Vagina (tissue), 2 donors: ENCODE measurements around the gene MSL2. TPM values are rescaled to one million over a fixed set of nuclear protein-coding genes. Genes with fewer than 3 reads are reported as not detected.
"Not testable (repeated sequence)": the region's sequence is repeated elsewhere in the genome, so short reads cannot be mapped to it uniquely, and the experiment has no call there.

Experiments used
- DNase-seq, 2 donors: peaks; one replicate each; pipeline ENCODE4 v3.0.0-alpha.2; 2017; ENCODE audit errors: extremely low spot score in 2 of 2
- H3K27ac ChIP-seq: fragments of 200-600 bp; sonication (generic); one replicate; pipeline ENCODE4 v1.5.1; 2019
- H3K27me3 ChIP-seq: fragments of 200-600 bp; sonication (generic); one replicate; pipeline ENCODE4 v1.5.1; 2019
- H3K36me3 ChIP-seq, 2 donors: fragments of 200-600 bp; sonication (generic); one replicate each; pipeline ENCODE4 v1.5.1; 2017 to 2019
- H3K4me1 ChIP-seq: fragments of 200-600 bp; sonication (generic); one replicate; pipeline ENCODE4 v1.5.1; 2019
- H3K4me3 ChIP-seq, 2 donors: fragments of 200-600 bp; sonication (generic); 1 replicate in 1 of 2; 2 replicates in 1 of 2; pipeline ENCODE4 v1.5.1; 2016 to 2019
- H3K9me3 ChIP-seq: fragments of 200-600 bp; sonication (generic); one replicate; pipeline ENCODE4 v1.5.1; 2019
- POLR2A ChIP-seq, 2 donors: fragments of 450-650 bp; IDR thresholded peaks; one replicate each; pipeline ENCODE4 v1.6.1; 2017; ENCODE audit warnings: antibody characterized with exemption in 2 of 2, mild to moderate bottlenecking in 2 of 2, moderate library complexity in 2 of 2
- POLR2AphosphoS5 ChIP-seq, 2 donors: sonication (generic); formaldehyde crosslinking; IDR thresholded peaks; one replicate each; pipeline ENCODE4 v1.9.0; 2017; ENCODE audit warnings: antibody characterized with exemption in 2 of 2, mild to moderate bottlenecking in 2 of 2, low read depth in 1 of 2; ENCODE audit not compliant: insufficient read depth in 1 of 2
- intact Hi-C: fragments of 100-400 bp; cut with DNase I; formaldehyde crosslinking; loops from one replicate; pipeline ENCODE4 v1.15.1; 2023
- total RNA-seq: library from RNA; depleted of rRNA; stranded (reverse); fragments of >200 nt; gene quantifications from one replicate; pipeline ENCODE4 v1.2.3, GENCODE V29; 2016
- TF ChIP-seq, protein P1 (sequence below), 3 experiments: fragments of 450-650 bp in 2 of 3; fragments of 200-600 bp in 1 of 3; sonication (generic) in 1 of 3; IDR thresholded peaks; one replicate each; pipeline ENCODE4 v1.5.1; 2017 to 2019; ENCODE audit warnings: antibody characterized with exemption in 3 of 3, mild to moderate bottlenecking in 2 of 3, moderate library complexity in 2 of 3

The MSL2 gene
- total RNA-seq, 1 donor from 2014 or later: 18.7 TPM

- TF ChIP-seq, protein P1, sequence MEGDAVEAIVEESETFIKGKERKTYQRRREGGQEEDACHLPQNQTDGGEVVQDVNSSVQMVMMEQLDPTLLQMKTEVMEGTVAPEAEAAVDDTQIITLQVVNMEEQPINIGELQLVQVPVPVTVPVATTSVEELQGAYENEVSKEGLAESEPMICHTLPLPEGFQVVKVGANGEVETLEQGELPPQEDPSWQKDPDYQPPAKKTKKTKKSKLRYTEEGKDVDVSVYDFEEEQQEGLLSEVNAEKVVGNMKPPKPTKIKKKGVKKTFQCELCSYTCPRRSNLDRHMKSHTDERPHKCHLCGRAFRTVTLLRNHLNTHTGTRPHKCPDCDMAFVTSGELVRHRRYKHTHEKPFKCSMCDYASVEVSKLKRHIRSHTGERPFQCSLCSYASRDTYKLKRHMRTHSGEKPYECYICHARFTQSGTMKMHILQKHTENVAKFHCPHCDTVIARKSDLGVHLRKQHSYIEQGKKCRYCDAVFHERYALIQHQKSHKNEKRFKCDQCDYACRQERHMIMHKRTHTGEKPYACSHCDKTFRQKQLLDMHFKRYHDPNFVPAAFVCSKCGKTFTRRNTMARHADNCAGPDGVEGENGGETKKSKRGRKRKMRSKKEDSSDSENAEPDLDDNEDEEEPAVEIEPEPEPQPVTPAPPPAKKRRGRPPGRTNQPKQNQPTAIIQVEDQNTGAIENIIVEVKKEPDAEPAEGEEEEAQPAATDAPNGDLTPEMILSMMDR (IDR thresholded peaks at IDR 0.05): no peak
- TF ChIP-seq POLR2AphosphoS5 (IDR thresholded peaks at IDR 0.05; ENCODE audit: insufficient read depth in 1 of 2, low read depth in 1 of 2) (no peak), POLR2A (IDR thresholded peaks at IDR 0.05) (no peak)
- Histone ChIP-seq H3K27me3 (no peaks in the 10 kb centered on the region), H3K4me1 (no peaks in the 10 kb centered on the region), H3K4me3 (no peak overlapping the region), H3K36me3 (no peaks in the 10 kb centered on the region), H3K27ac (no peak overlapping the region), H3K9me3 (no peaks in the 10 kb centered on the region)
- DNase-seq: no peak
- intact Hi-C loops: loop anchor here (2.0 kb wide), 1 partner anchor 79 kb away; no protein-coding TSS in a partner anchor
These were observed 11.5 kb upstream of the MSL2 start for GRCh38 chr3:136207489-136208115.

DNA sequence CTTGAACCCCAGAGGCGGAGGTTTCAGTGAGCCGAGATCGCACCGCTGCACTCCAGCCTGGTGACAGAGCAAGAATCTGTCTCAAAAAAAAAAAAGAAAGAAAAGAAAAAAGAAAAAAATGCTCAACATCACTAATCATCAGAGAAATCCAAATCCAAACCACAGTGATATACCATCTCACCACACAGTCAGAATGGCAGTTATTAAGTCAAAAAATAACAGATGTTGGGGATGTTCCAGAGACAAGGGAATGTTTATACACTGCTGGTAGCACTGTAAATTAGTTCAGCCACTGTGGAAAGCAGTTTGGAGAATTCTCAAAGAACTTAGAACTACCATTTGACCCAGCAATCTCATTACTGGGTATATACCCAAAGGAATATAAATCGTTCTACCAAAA is 3.1 kb upstream of the MSL2 start:
- H3K27me3 ChIP-seq, H3K9me3 ChIP-seq, DNase-seq, H3K4me3 ChIP-seq, H3K27ac ChIP-seq, H3K36me3 ChIP-seq: not testable (repeated sequence)
- H3K4me1 ChIP-seq: peaks cover 14% of the 10 kb centered on the region
- intact Hi-C loops: loop anchor here (10.0 kb wide), 1 partner anchor 234 kb away; the partner anchor contains the start of gene PPP2R3A

GRCh38 chr3:136198462-136199078 is 2.4 kb upstream of the MSL2 start:
- not testable (repeated sequence) for H3K4me3 ChIP-seq, H3K27me3 ChIP-seq, H3K27ac ChIP-seq, H3K9me3 ChIP-seq, H3K36me3 ChIP-seq, DNase-seq
- H3K4me1 ChIP-seq: peaks cover 14% of the 10 kb centered on the region
- intact Hi-C loops: loop anchor here (10.0 kb wide), 1 partner anchor 234 kb away; the partner anchor contains the start of gene PPP2R3A

DNA sequence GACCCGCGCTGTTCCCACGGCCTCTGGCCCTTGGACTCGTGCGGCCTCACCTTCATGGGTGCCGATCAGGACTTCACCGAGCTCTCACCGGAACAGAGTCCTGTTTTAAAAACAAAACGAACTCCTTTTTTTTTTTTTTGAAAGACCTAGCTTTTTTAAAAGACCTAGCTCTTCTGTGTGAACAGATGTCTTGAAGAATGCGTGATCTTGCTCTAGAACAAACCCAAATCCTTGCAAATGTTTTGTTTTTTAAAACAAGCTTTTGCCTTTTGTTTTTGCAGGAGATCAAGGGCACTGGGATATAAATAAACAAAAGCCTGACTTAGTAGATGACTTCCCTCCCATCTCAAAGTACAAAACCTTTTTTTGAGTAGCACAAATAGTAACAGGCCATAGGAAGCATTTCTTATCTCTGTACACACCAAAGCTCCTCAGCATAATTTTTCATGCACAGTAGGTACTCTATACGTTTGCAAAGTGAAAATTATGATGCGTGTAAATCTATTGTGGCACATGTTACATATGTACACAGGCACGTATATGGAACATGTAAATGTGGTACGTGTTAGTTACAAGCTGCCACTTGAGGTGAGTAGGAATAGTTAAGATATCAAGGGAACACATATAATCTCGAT is 1.1 kb upstream of the MSL2 start:
- Histone ChIP-seq H3K9me3 (no peaks in the 10 kb centered on the region), H3K4me1 (peaks cover 23% of the 10 kb centered on the region), H3K4me3 (peak overlapping the region; percentile 89 to 94), H3K27ac (peak overlapping the region; percentile 100), H3K27me3 (no peaks in the 10 kb centered on the region), H3K36me3 (no peaks in the 10 kb centered on the region)
- no peak for TF ChIP-seq POLR2A (IDR thresholded peaks at IDR 0.05)
- TF ChIP-seq POLR2AphosphoS5 (IDR thresholded peaks at IDR 0.05; ENCODE audit: insufficient read depth in 1 of 2, low read depth in 1 of 2): no peak
- TF ChIP-seq, protein P1 (IDR thresholded peaks at IDR 0.05): no peak
- intact Hi-C loops: loop anchor here (2.0 to 10.0 kb wide), 2 partner anchors 232 to 556 kb away; partner anchors contain the start of genes PPP2R3A and STAG1
- no peak for DNase-seq

GRCh38 chr3:136196401-136197158 is 445 bp upstream of the MSL2 start:
- Histone ChIP-seq H3K4me1 (peaks cover 30% of the 10 kb centered on the region), H3K27me3 (no peaks in the 10 kb centered on the region), H3K4me3 (peak overlapping the region; percentile 89 to 94), H3K36me3 (no peaks in the 10 kb centered on the region), H3K9me3 (no peaks in the 10 kb centered on the region), H3K27ac (peak overlapping the region; percentile 100)
- TF ChIP-seq, protein P1 (IDR thresholded peaks at IDR 0.05): no peak
- TF ChIP-seq POLR2A (IDR thresholded peaks at IDR 0.05) (peak in 1 of 2 donors; percentile 44), POLR2AphosphoS5 (IDR thresholded peaks at IDR 0.05; ENCODE audit: insufficient read depth in 1 of 2, low read depth in 1 of 2) (peak; percentile 90 to 98)
- intact Hi-C loops: loop anchor here (2.0 to 10.0 kb wide), 2 partner anchors 232 to 556 kb away; partner anchors contain the start of genes PPP2R3A and STAG1
- DNase-seq: peak; percentile 98 to 99
